NB4 (cell line): ENCODE results near the gene DLGAP4.

Experiments used
- DNase-seq: peaks from one replicate; pipeline ENCODE4 v3.0.0; 2010; ENCODE audit warnings: low read depth
- H3K4me3 ChIP-seq: one replicate; pipeline ENCODE4 v1.5.1; 2011; ENCODE audit warnings: mild to moderate bottlenecking, low read depth, low read length, moderate library complexity
- MAX ChIP-seq: IDR thresholded peaks from 2 replicates; pipeline ENCODE4 v1.6.1; 2011; ENCODE audit warnings: low read depth, low read length
- MYC ChIP-seq: IDR thresholded peaks from 2 replicates; pipeline ENCODE4 v1.6.1; 2011; ENCODE audit warnings: low read depth, low read length
- POLR2A ChIP-seq: IDR thresholded peaks from 2 replicates; pipeline ENCODE4 v1.6.1; 2011; ENCODE audit warnings: mild to moderate bottlenecking; ENCODE audit not compliant: insufficient read length; ENCODE audit errors: extremely low read depth
- TF ChIP-seq, protein P1 (sequence below): IDR thresholded peaks from one replicate; pipeline ENCODE4 v1.5.1; 2012; ENCODE audit warnings: low read depth, low read length

DLGAP4 gene

GRCh38 chr20:36308353-36308752, 2.2 kb downstream of the DLGAP4 start:
- TF ChIP-seq MYC (no peak), MAX (no peak), POLR2A (no peak)
- TF ChIP-seq, protein P1, sequence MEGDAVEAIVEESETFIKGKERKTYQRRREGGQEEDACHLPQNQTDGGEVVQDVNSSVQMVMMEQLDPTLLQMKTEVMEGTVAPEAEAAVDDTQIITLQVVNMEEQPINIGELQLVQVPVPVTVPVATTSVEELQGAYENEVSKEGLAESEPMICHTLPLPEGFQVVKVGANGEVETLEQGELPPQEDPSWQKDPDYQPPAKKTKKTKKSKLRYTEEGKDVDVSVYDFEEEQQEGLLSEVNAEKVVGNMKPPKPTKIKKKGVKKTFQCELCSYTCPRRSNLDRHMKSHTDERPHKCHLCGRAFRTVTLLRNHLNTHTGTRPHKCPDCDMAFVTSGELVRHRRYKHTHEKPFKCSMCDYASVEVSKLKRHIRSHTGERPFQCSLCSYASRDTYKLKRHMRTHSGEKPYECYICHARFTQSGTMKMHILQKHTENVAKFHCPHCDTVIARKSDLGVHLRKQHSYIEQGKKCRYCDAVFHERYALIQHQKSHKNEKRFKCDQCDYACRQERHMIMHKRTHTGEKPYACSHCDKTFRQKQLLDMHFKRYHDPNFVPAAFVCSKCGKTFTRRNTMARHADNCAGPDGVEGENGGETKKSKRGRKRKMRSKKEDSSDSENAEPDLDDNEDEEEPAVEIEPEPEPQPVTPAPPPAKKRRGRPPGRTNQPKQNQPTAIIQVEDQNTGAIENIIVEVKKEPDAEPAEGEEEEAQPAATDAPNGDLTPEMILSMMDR = no peak

GRCh38 chr20:36308986-36309385, 2.8 kb downstream of the DLGAP4 start:
- TF ChIP-seq MYC (no peak), MAX (no peak), POLR2A (no peak)
- TF ChIP-seq, protein P1 = no peak
- no peak for DNase-seq
- H3K4me3 ChIP-seq = no peak overlapping the region

More at GRCh38 chr20:36308353-36308752, 2.2 kb downstream of the DLGAP4 start:
- no peak overlapping the region for H3K4me3 ChIP-seq
- DNase-seq = no peak

DNA sequence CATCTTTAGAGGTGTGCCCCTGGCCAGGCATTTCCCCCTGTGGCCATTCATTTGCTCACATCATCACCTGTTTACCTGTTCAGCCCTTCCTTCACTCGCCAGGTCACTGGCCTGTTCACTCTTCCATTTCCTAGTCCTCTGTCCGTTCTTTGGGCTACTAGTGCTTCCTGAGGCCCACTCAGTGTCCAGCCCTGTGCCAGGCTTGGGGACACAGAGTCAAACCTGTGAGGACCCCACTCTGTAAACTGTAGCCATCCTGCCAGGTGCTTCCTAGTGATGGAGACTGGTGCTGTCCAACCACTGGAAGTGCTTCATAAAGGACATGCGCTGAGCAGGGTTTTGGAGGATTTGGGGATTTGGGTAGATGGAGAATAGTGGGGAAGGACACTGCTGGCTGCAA, 3.5 kb downstream of the DLGAP4 start:
- no peak for DNase-seq
- H3K4me3 ChIP-seq = no peak overlapping the region
- TF ChIP-seq, protein P1 = no peak
- TF ChIP-seq POLR2A (no peak), MYC (no peak), MAX (no peak)

DNA sequence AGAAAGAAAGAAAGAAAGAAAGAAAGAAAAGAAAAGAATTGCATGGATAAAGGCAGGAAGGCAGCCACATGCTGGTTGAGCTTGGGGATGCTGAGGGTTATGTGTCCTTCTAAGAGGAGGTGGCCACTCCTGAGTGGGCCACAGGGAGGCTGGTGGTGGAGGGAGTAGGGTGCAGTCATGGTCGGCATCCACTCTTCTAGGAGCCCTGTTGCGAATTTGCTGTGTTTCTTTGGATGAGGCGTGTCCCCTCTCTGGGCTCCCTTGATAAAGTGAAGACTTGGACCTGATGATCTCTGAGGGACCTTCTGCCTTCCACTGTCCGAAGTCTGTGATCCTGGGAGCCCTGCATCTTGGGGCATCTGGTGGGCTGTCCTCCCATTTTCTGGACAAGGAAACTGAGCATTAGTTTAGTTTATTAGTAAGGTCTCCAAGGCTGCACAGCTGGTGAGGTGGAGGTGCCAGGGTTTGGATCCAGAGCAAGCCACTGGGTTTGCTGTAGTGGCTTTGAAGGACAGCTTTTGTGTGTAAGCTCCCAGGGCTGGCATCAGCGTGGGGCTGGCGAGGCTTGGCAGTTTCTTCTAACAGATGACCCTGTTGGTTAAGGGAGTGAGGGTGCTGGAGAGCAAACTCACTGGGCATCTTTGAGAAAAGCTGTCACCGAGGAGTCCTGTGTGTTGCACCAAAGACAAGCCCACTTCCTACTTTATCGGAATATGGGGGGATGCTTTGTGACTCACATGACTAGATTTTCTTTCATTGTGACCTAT, 4.3 kb downstream of the DLGAP4 start:
- TF ChIP-seq, protein P1 = no peak
- TF ChIP-seq POLR2A (no peak), MYC (no peak), MAX (no peak)
- DNase-seq = no peak
- no peak overlapping the region for H3K4me3 ChIP-seq

GRCh38 chr20:36311141-36311853, 5.2 kb downstream of the DLGAP4 start:
- no peak overlapping the region for H3K4me3 ChIP-seq
- DNase-seq = peak; percentile 78
- TF ChIP-seq POLR2A (no peak), MAX (0 out of 2 replicates have a peak, but pooled peaks have one; percentile 9), MYC (no peak)
- TF ChIP-seq, protein P1 = no peak
